PC-9 (cell line): ENCODE results near the gene OSBPL2. TPM values are rescaled to one million over a fixed set of nuclear protein-coding genes. Genes with fewer than 3 reads are reported as not detected.

Experiments
- BruUV-seq: library from RNA; stranded (reverse); fragments of 400-500 nt; replicated peaks from 2 replicates; lab custom pipeline; 2021; lab: Mats Ljungman, UMichigan
- CTCF ChIA-PET: fragments of 300-600 bp; sonication (Branson Sonifier 250); formaldehyde crosslinking; loops from one replicate; lab custom pipeline; 2022; ENCODE audit warnings: antibody characterized with exemption; lab: Charles Lee
- POLR2A ChIA-PET: fragments of 300-600 bp; sonication (Branson Sonifier 250); formaldehyde crosslinking; loops from one replicate; lab custom pipeline; 2022; ENCODE audit warnings: antibody characterized with exemption; ENCODE audit not compliant: unreplicated experiment; lab: Charles Lee
- DNase-seq, 2 experiments: peaks; one replicate each; pipeline versions ENCODE4 v3.0.0 to v3.0.0-alpha.2; 2015 to 2022; ENCODE audit warnings: mixed read lengths in 1 of 2
- H2AFZ ChIP-seq: fragments of 200-600 bp; sonication (generic); 2 replicates; pipeline ENCODE4 v1.8.1; 2017; ENCODE audit warnings: antibody characterized with exemption
- H3F3A ChIP-seq: fragments of 200-600 bp; sonication (generic); 2 replicates; pipeline ENCODE4 v1.8.1; 2017; ENCODE audit warnings: antibody characterized with exemption, mild to moderate bottlenecking, low read depth; ENCODE audit not compliant: insufficient read depth
- H3K27ac ChIP-seq: fragments of 200-600 bp; sonication (generic); 2 replicates; pipeline ENCODE4 v1.6.1; 2016; ENCODE audit warnings: mixed run types
- H3K27me3 ChIP-seq: fragments of 200-600 bp; sonication (generic); 2 replicates; pipeline ENCODE4 v1.6.1; 2016; ENCODE audit warnings: low read depth, mixed run types; ENCODE audit not compliant: insufficient read depth
- H3K36me3 ChIP-seq: fragments of 200-600 bp; sonication (generic); 2 replicates; pipeline ENCODE4 v1.6.1; 2016; ENCODE audit warnings: low read depth, mixed run types
- H3K4me1 ChIP-seq: fragments of 200-600 bp; sonication (generic); replicated peaks from 2 replicates; pipeline ENCODE4 v1.6.1; 2016; ENCODE audit warnings: mixed run types; ENCODE audit not compliant: insufficient read depth
- H3K4me2 ChIP-seq: fragments of 200-600 bp; sonication (generic); 2 replicates; pipeline ENCODE4 v1.6.1; 2017; ENCODE audit warnings: mixed run types
- H3K4me3 ChIP-seq: fragments of 200-600 bp; sonication (generic); 2 replicates; pipeline ENCODE4 v1.6.1; 2016; ENCODE audit warnings: mixed run types
- H3K79me2 ChIP-seq: fragments of 200-600 bp; sonication (generic); 2 replicates; pipeline ENCODE4 v1.6.1; 2017; ENCODE audit warnings: low read depth, mixed run types
- H3K9me2 ChIP-seq: fragments of 200-600 bp; sonication (generic); 2 replicates; pipeline ENCODE4 v1.8.1; 2017; ENCODE audit warnings: mild to moderate bottlenecking; ENCODE audit not compliant: insufficient read depth
- H3K9me3 ChIP-seq: fragments of 200-600 bp; sonication (generic); 2 replicates; pipeline ENCODE4 v1.8.1; 2016; ENCODE audit warnings: low read depth; ENCODE audit not compliant: insufficient read depth
- H4K20me1 ChIP-seq: fragments of 200-600 bp; sonication (generic); 2 replicates; pipeline ENCODE4 v1.8.1; 2017; ENCODE audit not compliant: insufficient read depth
- CTCF ChIP-seq: fragments of 200-600 bp; sonication (generic); conservative IDR thresholded peaks from 2 replicates; pipeline ENCODE4 v1.6.1; 2017; ENCODE audit warnings: mixed run types, antibody characterized with exemption, mild to moderate bottlenecking, moderate library complexity
- EZH2 ChIP-seq: fragments of 200-600 bp; sonication (generic); IDR thresholded peaks from 2 replicates; pipeline ENCODE4 v1.8.0; 2017; ENCODE audit warnings: antibody characterized with exemption, low read depth
- intact Hi-C: fragments of 100-400 bp; cut with micrococcal nuclease; formaldehyde crosslinking; loops from one replicate; pipeline ENCODE4 v1.10.0; 2022; ENCODE audit not compliant: unreplicated experiment
- total RNA-seq: library from RNA; stranded (reverse); gene quantifications from 2 replicates; pipeline ENCODE4 v1.2.3, GENCODE V29; 2021

The OSBPL2 gene
- total RNA-seq, 1 experiment from 2014 or later: 84.8 TPM

GRCh38 chr20:62258499-62259293, 20.4 kb downstream of the OSBPL2 start:
- Histone ChIP-seq H3K4me3 (no peak overlapping the region), H3K9me3 (no peaks in the 10 kb centered on the region), H4K20me1 (peaks cover 74% of the 10 kb centered on the region), H2AFZ (no peak overlapping the region), H3K79me2 (peaks cover 16% of the 10 kb centered on the region; the same call in 1 of the 2 replicates), H3K27ac (no peak overlapping the region), H3F3A (peaks cover 5% of the 10 kb centered on the region; the same call in 1 of the 2 replicates), H3K4me2 (no peak overlapping the region), H3K36me3 (peaks cover 7% of the 10 kb centered on the region; the same call in 1 of the 2 replicates), H3K4me1 (no peaks in the 10 kb centered on the region), H3K9me2 (no peaks in the 10 kb centered on the region), H3K27me3 (no peaks in the 10 kb centered on the region)
- ChIA-PET POLR2A (no interaction called here), CTCF (no interaction called here)
- DNase-seq: no peak
- no peak for TF ChIP-seq CTCF
- no peak for TF ChIP-seq EZH2
- intact Hi-C loops: no loop called here
- BruUV-seq: no TSS peak

- Histone ChIP-seq H3K36me3 (peaks cover 7% of the 10 kb centered on the region), H3F3A (peaks cover 5% of the 10 kb centered on the region; the same call in 1 of the 2 replicates), H3K27me3 (no peaks in the 10 kb centered on the region), H3K4me1 (no peaks in the 10 kb centered on the region), H3K27ac (no peak overlapping the region), H3K79me2 (peaks cover 16% of the 10 kb centered on the region; the same call in 1 of the 2 replicates), H3K9me2 (no peaks in the 10 kb centered on the region), H3K9me3 (no peaks in the 10 kb centered on the region), H2AFZ (no peak overlapping the region), H4K20me1 (peaks cover 69% of the 10 kb centered on the region), H3K4me2 (no peak overlapping the region), H3K4me3 (no peak overlapping the region)
- no peak for TF ChIP-seq CTCF
- TF ChIP-seq EZH2: no peak
- intact Hi-C loops: no loop called here
- ChIA-PET CTCF (no interaction called here), POLR2A (no interaction called here)
- BruUV-seq: no TSS peak
- DNase-seq: no peak
Observed at GRCh38 chr20:62259294-62259565, 20.9 kb downstream of the OSBPL2 start.

GRCh38 chr20:62262064-62262463, 23.7 kb downstream of the OSBPL2 start:
- no peak overlapping the region for H2AFZ ChIP-seq
- POLR2A ChIA-PET: no interaction called here
- H3K4me3 ChIP-seq: no peak overlapping the region
- H3F3A ChIP-seq: peaks cover 12% of the 10 kb centered on the region
- H3K9me3 ChIP-seq: peaks cover 5% of the 10 kb centered on the region; the same call in 1 of the 2 replicates
- DNase-seq: no peak
- H3K4me2 ChIP-seq: no peak overlapping the region
- no peaks in the 10 kb centered on the region for H3K27me3 ChIP-seq
- CTCF ChIA-PET: no interaction called here
- peaks cover 52% of the 10 kb centered on the region for H4K20me1 ChIP-seq
- peaks cover 15% of the 10 kb centered on the region; the same call in 1 of the 2 replicates for H3K79me2 ChIP-seq
- H3K27ac ChIP-seq: no peak overlapping the region
- intact Hi-C loops: loop anchor here (10.0 kb wide), 1 partner anchor 247 kb away; no protein-coding TSS in a partner anchor
- TF ChIP-seq CTCF (no peak), EZH2 (no peak)
- no TSS peak for BruUV-seq
- no peaks in the 10 kb centered on the region for H3K9me2 ChIP-seq
- peaks cover 16% of the 10 kb centered on the region for H3K36me3 ChIP-seq
- no peaks in the 10 kb centered on the region for H3K4me1 ChIP-seq
